ENCODE data around the gene NADSYN1.
"Not testable (repeated sequence)": the region's sequence is repeated elsewhere in the genome, so short reads cannot be mapped to it uniquely, and the experiment has no call there.

The NADSYN1 gene

GRCh38 chr11:71495286-71496230 is 42.6 kb downstream of the NADSYN1 start:
- no peak for DNase-seq

- DNase-seq: no peak
Observed at GRCh38 chr11:71496421-71496820, 43.4 kb downstream of the NADSYN1 start.

- DNase-seq: no peak
Observed at GRCh38 chr11:71498091-71498490, 45.1 kb downstream of the NADSYN1 start.

- peak; percentile 44 for DNase-seq
Observed at GRCh38 chr11:71499125-71499524, 46.1 kb downstream of the NADSYN1 start.

- DNase-seq: no peak
Observed at GRCh38 chr11:71499546-71499945, 46.5 kb downstream of the NADSYN1 start.

GRCh38 chr11:71500601-71501021 is 47.6 kb downstream of the NADSYN1 start:
- no peak for DNase-seq

GRCh38 chr11:71501071-71501985 is 48.3 kb downstream of the NADSYN1 start:
- no peak for DNase-seq

GRCh38 chr11:71502026-71502425 is 49.0 kb downstream of the NADSYN1 start:
- DNase-seq: no peak

- DNase-seq: no peak
Observed at GRCh38 chr11:71502871-71503435, 50.0 kb downstream of the NADSYN1 start.

- DNase-seq: no peak
Observed at GRCh38 chr11:71504531-71504930, 51.5 kb downstream of the NADSYN1 start.

GRCh38 chr11:71505001-71505400 is 52.0 kb downstream of the NADSYN1 start:
- DNase-seq: no peak

GRCh38 chr11:71505781-71506180 is 52.8 kb downstream of the NADSYN1 start:
- DNase-seq: no peak

- DNase-seq: no peak
Observed at GRCh38 chr11:71507102-71507501, 54.1 kb downstream of the NADSYN1 start.

- DNase-seq: no peak
Observed at GRCh38 chr11:71518506-71519471, 65.8 kb downstream of the NADSYN1 start.

GRCh38 chr11:71519546-71519945 is 66.5 kb downstream of the NADSYN1 start:
- no peak for DNase-seq

- DNase-seq: no peak
Observed at GRCh38 chr11:71525188-71525937, 72.4 kb downstream of the NADSYN1 start.

- no peak for DNase-seq
Observed at GRCh38 chr11:71525938-71526495, 73.0 kb downstream of the NADSYN1 start.

GRCh38 chr11:71526796-71527575 is 74.0 kb downstream of the NADSYN1 start, which contains the start of gene KRTAP5-7:
KRTAP5-7 (plus strand) TSS chr11:71527267; CDS start chr11:71527301, 34 bp downstream.
- not testable (repeated sequence) for DNase-seq

- DNase-seq: no peak
Observed at GRCh38 chr11:71527576-71528210, 74.7 kb downstream of the NADSYN1 start.

All from fibroblast of skin of right quadriceps (primary cell).